G401 (cell line): ENCODE measurements around the gene ZSWIM5. TPM values are rescaled to one million over a fixed set of nuclear protein-coding genes. Genes with fewer than 3 reads are reported as not detected.
"Not testable (repeated sequence)": the region's sequence is repeated elsewhere in the genome, so short reads cannot be mapped to it uniquely, and the experiment has no call there.

Experiments
- DNase-seq: peaks from one replicate; pipeline ENCODE4 v3.0.0-alpha.2; 2015; ENCODE audit warnings: low spot score
- in situ Hi-C: cut with HindIII; loops from 2 replicates; pipeline ENCODE4 v1.10.0; 2016; ENCODE audit warnings: low sequenced_read_pairs, mixed read lengths
- total RNA-seq: library from RNA; depleted of rRNA; stranded (reverse); fragments of >200 nt; shearing (Covaris generic); gene quantifications from 2 replicates; pipeline ENCODE4 v1.2.3, GENCODE V29; 2014

ZSWIM5 gene
- total RNA-seq, 1 experiment from 2014 or later = 4.6 TPM

DNA sequence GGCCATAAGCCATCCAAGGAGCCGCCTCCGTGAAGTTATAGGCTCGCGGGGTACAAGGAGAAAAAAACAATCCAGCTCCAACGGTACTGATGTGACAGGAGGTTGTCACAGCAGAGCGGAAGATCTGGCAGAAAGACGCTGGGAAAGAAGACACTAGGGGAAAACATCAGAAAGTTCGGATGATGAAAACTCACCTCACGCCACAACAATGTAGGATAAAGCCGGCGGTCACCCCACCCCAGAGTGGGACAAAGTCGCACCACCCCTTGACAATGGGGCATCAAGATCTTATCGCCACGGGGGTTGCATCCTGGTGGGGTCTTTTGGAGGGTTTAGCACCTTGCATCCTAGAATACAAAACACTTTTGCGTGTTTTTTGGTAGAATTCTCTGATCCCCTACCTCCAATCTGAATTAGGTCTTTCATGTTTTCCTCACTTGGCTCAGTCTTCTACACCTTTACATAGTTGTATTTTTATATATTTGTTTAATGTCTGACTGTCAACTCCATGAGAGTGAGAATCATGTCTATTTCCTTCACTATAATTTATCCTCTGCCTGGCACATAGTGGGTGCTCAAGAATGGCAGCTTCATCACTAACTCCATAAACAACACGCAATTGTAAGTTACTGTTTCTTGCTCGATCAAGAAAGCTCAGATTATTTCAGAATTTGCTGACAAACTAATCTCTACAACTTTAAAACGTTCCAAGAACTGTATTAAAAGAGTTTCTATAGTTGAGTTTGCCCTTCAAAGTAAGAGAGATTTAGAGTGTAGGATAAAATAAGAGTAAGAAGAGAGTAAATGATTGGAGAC lies 611 bp upstream of the ZSWIM5 start:
- in situ Hi-C loops = no loop called here
- DNase-seq = no peak

- in situ Hi-C loops = no loop called here
- peak; percentile 66 for DNase-seq
Observed at GRCh38 chr1:45205011-45205909, 1.1 kb downstream of the ZSWIM5 start.

DNA sequence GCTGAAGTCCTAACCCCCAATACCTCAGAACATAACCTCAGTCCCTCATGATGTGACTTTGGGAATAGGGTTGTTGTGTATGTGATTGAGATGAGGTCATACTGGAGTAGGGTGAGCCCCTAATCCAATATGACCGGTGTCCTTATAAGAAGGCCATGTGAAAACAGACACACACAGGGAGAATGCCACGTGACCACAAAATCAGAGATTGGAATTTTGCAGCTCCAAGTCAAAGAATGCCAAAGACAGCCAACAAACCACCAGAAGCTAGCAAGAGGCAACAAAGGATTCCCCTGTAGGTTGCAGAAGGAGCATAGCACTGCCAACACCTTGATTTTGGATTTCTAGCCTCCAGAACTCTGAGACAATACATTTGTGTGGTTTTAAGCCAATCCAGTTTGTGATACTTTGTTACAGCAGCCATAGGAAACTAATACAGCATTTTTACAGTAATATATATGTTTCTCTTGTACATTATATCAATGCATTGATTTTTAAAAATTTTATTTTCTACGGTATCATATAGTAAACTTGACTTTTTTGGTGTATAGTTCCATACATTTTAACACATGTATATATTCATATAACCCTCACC lies 5.4 kb downstream of the ZSWIM5 start:
- DNase-seq = no peak
- in situ Hi-C loops = no loop called here

GRCh38 chr1:45200435-45200834 lies 6.0 kb downstream of the ZSWIM5 start:
- in situ Hi-C loops = no loop called here
- DNase-seq = no peak

GRCh38 chr1:45198185-45198584 lies 8.2 kb downstream of the ZSWIM5 start:
- in situ Hi-C loops = no loop called here
- DNase-seq = no peak

GRCh38 chr1:45196863-45197262 lies 9.5 kb downstream of the ZSWIM5 start:
- in situ Hi-C loops = no loop called here
- no peak for DNase-seq

DNA sequence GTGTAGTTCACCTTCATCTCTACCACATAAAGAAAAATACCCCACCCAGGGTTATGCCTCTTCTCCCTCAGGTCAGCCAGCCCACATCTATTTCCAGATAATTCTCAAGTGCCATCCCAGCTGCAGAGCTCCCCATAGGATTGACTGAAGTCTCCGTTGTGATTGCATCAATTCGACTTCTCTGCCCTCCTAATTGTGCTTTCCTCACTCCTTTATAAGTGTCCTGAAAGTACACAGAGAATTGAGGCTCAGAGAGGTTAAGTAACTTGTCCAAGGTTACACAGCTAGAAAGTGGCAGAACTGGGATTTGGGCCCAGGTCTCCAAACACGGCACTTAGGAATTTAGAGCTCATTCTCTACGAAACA lies 15.0 kb downstream of the ZSWIM5 start:
- in situ Hi-C loops = no loop called here
- DNase-seq = no peak

GRCh38 chr1:45187725-45188124 lies 18.7 kb downstream of the ZSWIM5 start:
- no peak for DNase-seq
- in situ Hi-C loops = no loop called here

GRCh38 chr1:45179918-45180519 lies 26.4 kb downstream of the ZSWIM5 start:
- DNase-seq, in situ Hi-C loops: not testable (repeated sequence)

DNA sequence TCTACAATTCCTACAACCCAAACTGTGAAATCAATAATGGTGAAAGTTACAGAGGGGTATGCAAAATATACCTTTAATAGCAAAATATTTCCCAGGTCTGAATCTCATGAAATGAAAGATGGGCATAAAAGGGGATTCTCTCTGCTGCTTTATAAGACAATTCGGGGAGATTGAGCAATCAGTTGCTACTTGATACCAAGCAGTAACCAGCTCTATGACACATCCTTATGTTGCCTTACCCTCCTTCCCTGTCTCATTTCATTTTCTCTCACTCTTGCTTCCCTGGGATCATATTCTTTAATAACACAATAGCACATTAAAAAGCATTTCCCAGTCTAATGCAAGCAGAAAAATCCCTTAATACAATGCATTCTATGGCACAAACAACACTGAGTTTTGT lies 29.0 kb downstream of the ZSWIM5 start:
- in situ Hi-C loops = no loop called here
- DNase-seq = no peak

- no peak for DNase-seq
- in situ Hi-C loops = no loop called here
Observed at GRCh38 chr1:45172764-45173163, 33.6 kb downstream of the ZSWIM5 start.

DNA sequence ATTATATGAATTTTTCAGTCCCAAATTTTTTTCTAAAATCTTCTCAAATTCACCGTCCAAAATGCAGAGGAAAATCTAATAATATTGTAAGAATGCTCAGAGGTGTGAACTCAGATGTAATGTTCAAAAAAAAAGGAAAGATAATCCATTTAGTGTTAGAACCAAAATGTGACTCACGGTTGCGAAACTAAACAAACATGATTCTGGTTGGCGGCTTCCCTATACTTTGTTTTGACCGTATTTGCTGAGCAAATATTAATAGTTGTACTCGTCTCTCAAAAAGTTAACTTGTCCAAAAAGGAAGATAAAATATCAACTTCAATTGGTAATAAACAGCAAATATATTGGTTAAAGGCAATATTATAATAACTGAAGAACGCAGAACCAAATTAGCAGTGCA lies 34.4 kb downstream of the ZSWIM5 start:
- DNase-seq = no peak
- in situ Hi-C loops = no loop called here

- in situ Hi-C loops = no loop called here
- no peak for DNase-seq
Observed at GRCh38 chr1:45171575-45171974, 34.8 kb downstream of the ZSWIM5 start.

DNA sequence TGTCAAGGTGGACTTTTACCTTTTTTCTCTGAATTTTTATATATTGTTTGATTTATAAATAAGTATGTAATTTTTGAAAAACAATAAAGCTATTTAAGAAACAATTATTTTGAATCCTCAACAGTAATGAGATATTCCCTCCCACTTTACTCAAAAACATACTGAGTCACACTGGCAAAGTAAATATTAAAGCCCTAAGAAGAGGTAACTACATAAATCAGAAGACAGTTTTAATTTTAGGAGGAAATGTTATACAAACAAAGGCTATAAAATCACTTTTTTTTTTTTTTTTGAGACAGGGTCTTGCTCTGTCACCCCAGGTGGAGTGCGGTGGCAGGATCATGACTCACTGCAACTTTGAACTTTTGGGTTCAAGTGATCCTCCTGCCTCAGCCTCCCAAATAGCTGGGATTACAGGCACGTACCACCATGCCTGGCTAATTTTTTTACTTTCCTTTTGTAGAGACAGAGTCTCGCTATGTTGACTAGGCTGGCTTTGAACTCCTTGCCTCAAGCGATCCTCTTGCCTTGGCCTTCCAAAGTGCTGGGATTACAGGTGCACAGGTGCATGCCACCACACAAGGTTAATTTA lies 36.2 kb downstream of the ZSWIM5 start:
- DNase-seq = no peak
- in situ Hi-C loops = no loop called here

DNA sequence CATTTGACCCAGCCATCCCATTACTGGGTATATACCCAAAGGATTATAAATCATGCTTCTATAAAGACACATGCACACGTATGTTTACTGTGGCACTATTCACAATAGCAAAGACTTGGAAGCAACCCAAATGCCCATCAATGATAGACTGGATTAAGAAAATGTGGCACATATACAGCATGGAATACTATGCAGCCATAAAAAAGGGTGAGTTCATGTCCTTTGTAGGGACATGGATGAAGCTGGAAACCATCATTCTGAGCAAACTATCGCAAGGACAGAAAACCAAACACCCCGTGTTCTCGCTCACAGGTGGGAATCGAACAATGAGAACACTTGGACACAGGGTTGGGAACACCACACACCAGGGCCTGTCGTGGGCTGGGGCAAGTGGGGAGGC lies 38.5 kb downstream of the ZSWIM5 start:
- in situ Hi-C loops, DNase-seq: not testable (repeated sequence)

GRCh38 chr1:45164307-45164706 lies 42.1 kb downstream of the ZSWIM5 start:
- DNase-seq, in situ Hi-C loops: not testable (repeated sequence)

- DNase-seq, in situ Hi-C loops: not testable (repeated sequence)
Observed at GRCh38 chr1:45163111-45163510, 43.3 kb downstream of the ZSWIM5 start.

DNA sequence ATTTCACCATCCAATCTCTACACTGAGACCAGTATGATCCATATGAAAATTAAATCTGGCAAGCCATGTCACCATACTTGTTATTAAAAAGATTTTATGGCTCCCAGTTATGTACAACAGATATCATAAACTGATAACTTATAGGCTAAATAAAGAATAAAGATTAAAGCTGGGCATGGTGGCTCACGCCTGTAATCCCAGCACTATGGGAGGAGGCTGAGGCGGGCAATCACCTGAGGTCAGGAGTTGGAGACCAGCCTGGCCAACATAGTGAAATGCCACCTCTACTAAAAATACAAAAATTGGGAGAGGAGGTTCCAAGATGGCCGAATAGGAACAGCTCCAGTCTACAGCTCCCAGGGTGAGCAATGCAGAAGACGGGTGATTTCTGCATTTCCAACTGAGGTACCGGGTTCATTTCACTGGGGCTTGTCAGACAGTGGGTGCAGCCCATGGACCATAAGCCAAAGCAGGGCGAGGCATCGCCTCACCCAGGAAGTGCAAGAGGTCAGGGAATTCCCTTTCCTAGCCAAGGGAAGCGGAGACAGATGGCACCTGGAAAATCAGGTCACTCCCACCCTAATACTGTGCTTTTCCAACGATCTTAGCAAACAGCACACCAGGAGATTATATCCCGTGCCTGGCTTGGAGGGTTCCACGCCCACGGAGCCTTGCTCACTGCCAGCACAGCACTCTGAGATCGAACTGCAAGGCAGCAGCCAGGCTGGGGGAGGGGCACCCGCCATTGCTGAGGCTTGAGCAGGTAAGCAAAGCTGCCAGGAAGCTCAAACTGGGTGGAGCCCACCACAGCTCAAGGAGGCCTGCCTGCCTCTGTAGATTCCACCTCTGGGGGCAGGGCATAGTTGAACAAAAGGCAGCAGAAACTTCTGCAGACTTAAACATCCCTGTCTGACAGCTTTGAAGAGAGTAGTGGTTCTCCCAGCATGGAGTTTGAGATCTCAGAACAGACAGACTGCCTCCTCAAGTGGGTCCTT lies 44.1 kb downstream of the ZSWIM5 start:
- in situ Hi-C loops, DNase-seq: not testable (repeated sequence)
